Glutamatergic neuron (in vitro differentiated cells): Measurements from ENCODE around the gene SNX5. TPM values are rescaled to one million over a fixed set of nuclear protein-coding genes. Genes with fewer than 3 reads are reported as not detected.

Experiments used
- DNase-seq: peaks from one replicate; pipeline ENCODE4 v3.0.0; 2022
- H3K27ac Mint-ChIP-seq: one replicate; pipeline ENCODE4 v1.8.0; 2020; ENCODE audit warnings: mild to moderate bottlenecking, mixed read lengths, inconsistent platforms; ENCODE audit not compliant: unreplicated experiment
- H3K27me3 Mint-ChIP-seq: one replicate; pipeline ENCODE4 v1.8.0; 2020; ENCODE audit warnings: mild to moderate bottlenecking, moderate library complexity, mixed read lengths, inconsistent platforms; ENCODE audit not compliant: unreplicated experiment
- H3K36me3 Mint-ChIP-seq: one replicate; pipeline ENCODE4 v1.8.0; 2020; ENCODE audit warnings: mild to moderate bottlenecking, mixed read lengths, inconsistent platforms; ENCODE audit not compliant: unreplicated experiment
- H3K4me1 Mint-ChIP-seq: one replicate; pipeline ENCODE4 v1.8.0; 2020; ENCODE audit warnings: mild to moderate bottlenecking, low read depth, mixed read lengths, inconsistent platforms; ENCODE audit not compliant: unreplicated experiment
- H3K4me3 Mint-ChIP-seq: one replicate; pipeline ENCODE4 v1.8.0; 2020; ENCODE audit warnings: mild to moderate bottlenecking, mixed read lengths, inconsistent platforms; ENCODE audit not compliant: unreplicated experiment
- H3K9me3 Mint-ChIP-seq: one replicate; pipeline ENCODE4 v1.8.0; 2020; ENCODE audit warnings: mild to moderate bottlenecking, moderate library complexity, mixed read lengths, inconsistent platforms; ENCODE audit not compliant: unreplicated experiment
- CTCF ChIP-seq: fragments of 200-600 bp; sonication (generic); IDR thresholded peaks from one replicate; pipeline ENCODE4 v1.5.0; 2021; ENCODE audit not compliant: partially characterized antibody, unreplicated experiment
- total RNA-seq: library from RNA; stranded (reverse); fragmentation: NEBNext Ultra II Directional; extraction: Animal tissue kit (Norgen Biotek cat#: 25700); gene quantifications from one replicate; pipeline ENCODE4 v1.2.1, GENCODE V29; 2021; ENCODE audit not compliant: unreplicated experiment

SNX5 gene
- total RNA-seq, 1 donor from 2014 or later: 43.2 TPM

GRCh38 chr20:17933121-17933520 is 35.5 kb downstream of the SNX5 start:
- Mint-ChIP-seq H3K27ac (no peak overlapping the region), H3K4me1 (peaks cover 16% of the 10 kb centered on the region), H3K27me3 (no peaks in the 10 kb centered on the region), H3K9me3 (peaks cover 6% of the 10 kb centered on the region), H3K36me3 (peaks cover 4% of the 10 kb centered on the region), H3K4me3 (no peak overlapping the region)
- TF ChIP-seq CTCF: no peak
- no peak for DNase-seq

- Mint-ChIP-seq H3K36me3 (peaks cover 4% of the 10 kb centered on the region), H3K4me3 (no peak overlapping the region), H3K27me3 (no peaks in the 10 kb centered on the region), H3K27ac (no peak overlapping the region), H3K9me3 (peaks cover 6% of the 10 kb centered on the region), H3K4me1 (peaks cover 16% of the 10 kb centered on the region)
- TF ChIP-seq CTCF: no peak
- DNase-seq: no peak
Measured at GRCh38 chr20:17932396-17932795, 36.2 kb downstream of the SNX5 start.

- TF ChIP-seq CTCF: no peak
- H3K9me3 Mint-ChIP-seq: peaks cover 6% of the 10 kb centered on the region
- DNase-seq: no peak
- H3K27me3 Mint-ChIP-seq: no peaks in the 10 kb centered on the region
- H3K4me3 Mint-ChIP-seq: no peak overlapping the region
- peaks cover 4% of the 10 kb centered on the region for H3K36me3 Mint-ChIP-seq
- H3K4me1 Mint-ChIP-seq: peaks cover 11% of the 10 kb centered on the region
- no peak overlapping the region for H3K27ac Mint-ChIP-seq
Measured at GRCh38 chr20:17931513-17931912, 37.1 kb downstream of the SNX5 start.

- H3K4me3 Mint-ChIP-seq: no peak overlapping the region
- no peaks in the 10 kb centered on the region for H3K27me3 Mint-ChIP-seq
- peaks cover 7% of the 10 kb centered on the region for H3K4me1 Mint-ChIP-seq
- H3K27ac Mint-ChIP-seq: no peak overlapping the region
- H3K36me3 Mint-ChIP-seq: peaks cover 4% of the 10 kb centered on the region
- no peak for DNase-seq
- H3K9me3 Mint-ChIP-seq: peaks cover 4% of the 10 kb centered on the region
- no peak for TF ChIP-seq CTCF
Measured at GRCh38 chr20:17928633-17929311, 39.8 kb downstream of the SNX5 start.

- TF ChIP-seq CTCF: no peak
Measured at GRCh38 chr20:17928211-17928611, 40.4 kb downstream of the SNX5 start.

More at GRCh38 chr20:17928211-17928611, 40.4 kb downstream of the SNX5 start:
- H3K9me3 Mint-ChIP-seq: peaks cover 6% of the 10 kb centered on the region
- no peak overlapping the region for H3K4me3 Mint-ChIP-seq
- peaks cover 4% of the 10 kb centered on the region for H3K36me3 Mint-ChIP-seq
- DNase-seq: no peak
- no peak overlapping the region for H3K27ac Mint-ChIP-seq
- peaks cover 10% of the 10 kb centered on the region for H3K4me1 Mint-ChIP-seq
- no peaks in the 10 kb centered on the region for H3K27me3 Mint-ChIP-seq
